ENCODE results near the gene RIPOR3.

RIPOR3 gene, protein sequence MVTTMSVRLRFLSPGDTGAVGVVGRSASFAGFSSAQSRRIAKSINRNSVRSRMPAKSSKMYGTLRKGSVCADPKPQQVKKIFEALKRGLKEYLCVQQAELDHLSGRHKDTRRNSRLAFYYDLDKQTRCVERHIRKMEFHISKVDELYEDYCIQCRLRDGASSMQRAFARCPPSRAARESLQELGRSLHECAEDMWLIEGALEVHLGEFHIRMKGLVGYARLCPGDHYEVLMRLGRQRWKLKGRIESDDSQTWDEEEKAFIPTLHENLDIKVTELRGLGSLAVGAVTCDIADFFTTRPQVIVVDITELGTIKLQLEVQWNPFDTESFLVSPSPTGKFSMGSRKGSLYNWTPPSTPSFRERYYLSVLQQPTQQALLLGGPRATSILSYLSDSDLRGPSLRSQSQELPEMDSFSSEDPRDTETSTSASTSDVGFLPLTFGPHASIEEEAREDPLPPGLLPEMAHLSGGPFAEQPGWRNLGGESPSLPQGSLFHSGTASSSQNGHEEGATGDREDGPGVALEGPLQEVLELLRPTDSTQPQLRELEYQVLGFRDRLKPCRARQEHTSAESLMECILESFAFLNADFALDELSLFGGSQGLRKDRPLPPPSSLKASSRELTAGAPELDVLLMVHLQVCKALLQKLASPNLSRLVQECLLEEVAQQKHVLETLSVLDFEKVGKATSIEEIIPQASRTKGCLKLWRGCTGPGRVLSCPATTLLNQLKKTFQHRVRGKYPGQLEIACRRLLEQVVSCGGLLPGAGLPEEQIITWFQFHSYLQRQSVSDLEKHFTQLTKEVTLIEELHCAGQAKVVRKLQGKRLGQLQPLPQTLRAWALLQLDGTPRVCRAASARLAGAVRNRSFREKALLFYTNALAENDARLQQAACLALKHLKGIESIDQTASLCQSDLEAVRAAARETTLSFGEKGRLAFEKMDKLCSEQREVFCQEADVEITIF

DNA sequence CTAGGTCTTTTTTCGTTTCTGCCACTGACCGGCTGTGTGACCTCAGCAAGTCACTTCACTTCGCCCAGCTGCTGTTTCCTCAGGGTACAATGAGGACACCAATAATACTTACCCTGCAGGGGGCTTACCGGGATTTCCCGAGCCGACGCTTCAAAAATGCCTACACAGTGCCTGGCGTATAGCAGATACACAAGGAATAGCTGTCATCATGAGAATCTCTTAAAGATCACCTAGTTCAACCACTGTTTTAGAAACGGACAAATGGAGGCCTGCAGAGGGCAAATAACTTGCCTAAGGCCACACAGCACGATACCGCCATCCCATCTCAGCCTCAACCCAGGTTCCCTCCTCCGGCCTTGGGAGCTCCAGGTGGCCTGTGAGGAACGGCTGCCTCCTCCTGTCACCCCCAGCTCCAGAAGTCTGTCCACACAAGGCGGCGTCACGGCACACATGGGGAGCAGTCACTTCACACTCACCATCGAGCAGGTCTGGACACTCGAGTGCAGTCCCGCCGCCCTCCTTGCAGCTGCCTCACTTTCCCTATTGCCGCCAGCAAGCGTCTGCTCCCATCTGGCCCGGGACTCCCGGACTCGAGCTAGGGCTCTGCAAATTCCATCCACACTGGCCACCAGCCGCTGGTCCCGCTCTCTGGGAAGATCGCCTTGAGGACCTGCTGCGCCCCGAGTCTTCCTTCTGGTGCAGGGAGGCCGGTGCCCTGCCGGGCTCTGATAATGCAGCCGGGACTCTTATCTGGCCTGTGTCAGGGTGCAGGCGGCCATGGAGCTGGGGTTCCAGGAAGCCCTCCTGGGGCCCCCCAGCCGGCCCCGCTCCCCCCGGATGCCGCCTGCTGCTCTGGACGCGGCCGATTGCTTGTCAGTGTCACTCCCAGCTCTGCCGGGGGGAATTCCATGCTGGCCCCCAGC lies at the start of gene RIPOR3:
TSS of gene RIPOR3 (minus strand) at position 893 of the 923 bp plus-strand sequence. CDS start at position 479, 414 bp downstream.
- H3K9ac ChIP-seq (ENCODE audit: low read length), result no peak within 1 kb of the TSS
- H3F3A ChIP-seq (ENCODE audit: insufficient read depth, low read length), result no peaks in the 10 kb centered on the region
- H3K9me2 ChIP-seq (ENCODE audit: low read depth, low read length), result no peaks in the 10 kb centered on the region
- TF ChIP-seq CTCF (IDR thresholded peaks at IDR 0.05; ENCODE audit: low read length), result no peak
- no peak for TF ChIP-seq EZH2 (IDR thresholded peaks at IDR 0.05; ENCODE audit: borderline replicate concordance, low read length)
- H3K79me2 ChIP-seq (ENCODE audit: insufficient read depth, low read length), result no peaks in the 10 kb centered on the region
- no peak within 1 kb of the TSS for H3K4me3 ChIP-seq (ENCODE audit: low read depth, low read length, poor library complexity, severe bottlenecking)
- no peak within 1 kb of the TSS for H3K27ac ChIP-seq (ENCODE audit: low read depth, low read length, poor library complexity, severe bottlenecking)
- H3K27me3 ChIP-seq (ENCODE audit: insufficient read depth, low read length), result no peaks in the 10 kb centered on the region; the same call in 1 of the 2 replicates
- H3K4me1 ChIP-seq (ENCODE audit: insufficient read depth, low read length, severe bottlenecking), result no peaks in the 10 kb centered on the region
- no peaks in the 10 kb centered on the region for H4K20me1 ChIP-seq (ENCODE audit: insufficient read depth, low read length)
- no peak within 1 kb of the TSS for H2AFZ ChIP-seq (ENCODE audit: low read length)
- H3K9me3 ChIP-seq (ENCODE audit: low read length), result no peaks in the 10 kb centered on the region
- H3K36me3 ChIP-seq (ENCODE audit: insufficient read depth, low read length), result no peaks in the 10 kb centered on the region
- no peak within 1 kb of the TSS for H3K4me2 ChIP-seq (ENCODE audit: low read length)

GRCh38 chr20:50737352-50737751 lies 46.0 kb upstream of the RIPOR3 start:
- no peaks in the 10 kb centered on the region for H3K9me2 ChIP-seq (ENCODE audit: low read depth, low read length)
- peaks cover 11% of the 10 kb centered on the region; the same call in 1 of the 2 replicates for H3K36me3 ChIP-seq (ENCODE audit: insufficient read depth, low read length)
- peaks cover 4% of the 10 kb centered on the region; the same call in 1 of the 2 replicates for H3K79me2 ChIP-seq (ENCODE audit: insufficient read depth, low read length)
- no peak overlapping the region for H2AFZ ChIP-seq (ENCODE audit: low read length)
- no peaks in the 10 kb centered on the region for H3F3A ChIP-seq (ENCODE audit: insufficient read depth, low read length)
- no peak overlapping the region for H3K4me2 ChIP-seq (ENCODE audit: low read length)
- H3K4me1 ChIP-seq (ENCODE audit: insufficient read depth, low read length, severe bottlenecking), result peaks cover 6% of the 10 kb centered on the region
- no peak for TF ChIP-seq EZH2 (IDR thresholded peaks at IDR 0.05; ENCODE audit: borderline replicate concordance, low read length)
- no peak for TF ChIP-seq CTCF (IDR thresholded peaks at IDR 0.05; ENCODE audit: low read length)
- no peaks in the 10 kb centered on the region for H3K27me3 ChIP-seq (ENCODE audit: insufficient read depth, low read length)
- H3K9ac ChIP-seq (ENCODE audit: low read length), result no peak overlapping the region
- H3K27ac ChIP-seq (ENCODE audit: low read depth, low read length, poor library complexity, severe bottlenecking), result no peak overlapping the region
- H3K4me3 ChIP-seq (ENCODE audit: low read depth, low read length, poor library complexity, severe bottlenecking), result no peak overlapping the region
- no peaks in the 10 kb centered on the region for H4K20me1 ChIP-seq (ENCODE audit: insufficient read depth, low read length)
- H3K9me3 ChIP-seq (ENCODE audit: low read length), result no peaks in the 10 kb centered on the region

- no peak overlapping the region for H3K9ac ChIP-seq (ENCODE audit: low read length)
- H4K20me1 ChIP-seq (ENCODE audit: insufficient read depth, low read length), result no peaks in the 10 kb centered on the region
- H3K27ac ChIP-seq (ENCODE audit: low read depth, low read length, poor library complexity, severe bottlenecking), result no peak overlapping the region
- H3K79me2 ChIP-seq (ENCODE audit: insufficient read depth, low read length), result peaks cover 9% of the 10 kb centered on the region; the same call in 1 of the 2 replicates
- H3K4me1 ChIP-seq (ENCODE audit: insufficient read depth, low read length, severe bottlenecking), result peaks cover 8% of the 10 kb centered on the region
- no peaks in the 10 kb centered on the region for H3K27me3 ChIP-seq (ENCODE audit: insufficient read depth, low read length)
- no peak overlapping the region for H3K4me2 ChIP-seq (ENCODE audit: low read length)
- H3F3A ChIP-seq (ENCODE audit: insufficient read depth, low read length), result no peaks in the 10 kb centered on the region
- H3K9me2 ChIP-seq (ENCODE audit: low read depth, low read length), result no peaks in the 10 kb centered on the region
- H3K4me3 ChIP-seq (ENCODE audit: low read depth, low read length, poor library complexity, severe bottlenecking), result no peak overlapping the region
- no peaks in the 10 kb centered on the region for H3K9me3 ChIP-seq (ENCODE audit: low read length)
- no peak overlapping the region for H2AFZ ChIP-seq (ENCODE audit: low read length)
- H3K36me3 ChIP-seq (ENCODE audit: insufficient read depth, low read length), result peaks cover 11% of the 10 kb centered on the region; the same call in 1 of the 2 replicates
- TF ChIP-seq EZH2 (IDR thresholded peaks at IDR 0.05; ENCODE audit: borderline replicate concordance, low read length), result no peak
- no peak for TF ChIP-seq CTCF (IDR thresholded peaks at IDR 0.05; ENCODE audit: low read length)
Measured at GRCh38 chr20:50735813-50736212, 44.5 kb upstream of the RIPOR3 start.
